Omental fat pad (tissue), 4 donors: Measurements from ENCODE around the gene SPRR2E. TPM values are rescaled to one million over a fixed set of nuclear protein-coding genes. Genes with fewer than 3 reads are reported as not detected.
"Not testable (repeated sequence)": the region's sequence is repeated elsewhere in the genome, so short reads cannot be mapped to it uniquely, and the experiment has no call there.

Experiments used
- ATAC-seq: fragments of 150-250 bp; one replicate; pipeline ENCODE4 v1.9.1; 2016; ENCODE audit warnings: mild to moderate bottlenecking, moderate library complexity; ENCODE audit not compliant: low FRiP score
- DNase-seq: peaks from one replicate; pipeline ENCODE4 v3.0.0-alpha.2; 2019; ENCODE audit warnings: low spot score
- total RNA-seq, 4 donors: library from RNA; depleted of rRNA; stranded (reverse); fragments of >200 nt; gene quantifications; one replicate each; pipeline ENCODE4 v1.1.0, GENCODE V29; 2016
- TF ChIP-seq, protein P1 (sequence below), 3 donors: fragments of 450-650 bp; IDR thresholded peaks; one replicate each; pipeline ENCODE4 v1.5.1; 2016 to 2017; ENCODE audit warnings: antibody characterized with exemption in 3 of 3, mild to moderate bottlenecking in 3 of 3, moderate library complexity in 2 of 3

Gene SPRR2E
- not detected for total RNA-seq

DNA sequence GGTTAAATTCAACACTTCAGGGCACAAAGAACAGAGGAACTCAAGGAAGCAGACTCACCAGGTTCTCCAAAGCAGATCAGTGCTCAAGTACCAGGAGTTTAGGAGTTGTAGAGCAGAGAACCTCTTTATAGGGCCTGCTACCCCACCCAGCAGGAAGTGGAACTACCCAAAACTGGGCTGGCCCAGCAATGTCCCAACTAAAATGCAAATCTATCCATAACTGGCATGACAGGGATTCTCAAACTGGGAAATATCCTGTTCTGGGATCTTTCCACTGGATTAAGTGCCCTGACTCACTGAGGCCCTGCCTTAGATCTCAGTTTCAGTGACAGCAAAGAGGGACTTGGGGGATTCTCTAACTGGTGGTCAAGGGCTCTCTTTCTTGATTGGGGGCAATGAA, at the start of gene SPRR2E:
Gene SPRR2E, minus strand, starts transcription at position 101 of the 400 bp plus-strand sequence. CDS start 775 bp downstream, outside the sequence.
- TF ChIP-seq, protein P1, sequence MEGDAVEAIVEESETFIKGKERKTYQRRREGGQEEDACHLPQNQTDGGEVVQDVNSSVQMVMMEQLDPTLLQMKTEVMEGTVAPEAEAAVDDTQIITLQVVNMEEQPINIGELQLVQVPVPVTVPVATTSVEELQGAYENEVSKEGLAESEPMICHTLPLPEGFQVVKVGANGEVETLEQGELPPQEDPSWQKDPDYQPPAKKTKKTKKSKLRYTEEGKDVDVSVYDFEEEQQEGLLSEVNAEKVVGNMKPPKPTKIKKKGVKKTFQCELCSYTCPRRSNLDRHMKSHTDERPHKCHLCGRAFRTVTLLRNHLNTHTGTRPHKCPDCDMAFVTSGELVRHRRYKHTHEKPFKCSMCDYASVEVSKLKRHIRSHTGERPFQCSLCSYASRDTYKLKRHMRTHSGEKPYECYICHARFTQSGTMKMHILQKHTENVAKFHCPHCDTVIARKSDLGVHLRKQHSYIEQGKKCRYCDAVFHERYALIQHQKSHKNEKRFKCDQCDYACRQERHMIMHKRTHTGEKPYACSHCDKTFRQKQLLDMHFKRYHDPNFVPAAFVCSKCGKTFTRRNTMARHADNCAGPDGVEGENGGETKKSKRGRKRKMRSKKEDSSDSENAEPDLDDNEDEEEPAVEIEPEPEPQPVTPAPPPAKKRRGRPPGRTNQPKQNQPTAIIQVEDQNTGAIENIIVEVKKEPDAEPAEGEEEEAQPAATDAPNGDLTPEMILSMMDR (IDR thresholded peaks at IDR 0.05) = no peak
- DNase-seq (no peak), ATAC-seq (no peak)

DNA sequence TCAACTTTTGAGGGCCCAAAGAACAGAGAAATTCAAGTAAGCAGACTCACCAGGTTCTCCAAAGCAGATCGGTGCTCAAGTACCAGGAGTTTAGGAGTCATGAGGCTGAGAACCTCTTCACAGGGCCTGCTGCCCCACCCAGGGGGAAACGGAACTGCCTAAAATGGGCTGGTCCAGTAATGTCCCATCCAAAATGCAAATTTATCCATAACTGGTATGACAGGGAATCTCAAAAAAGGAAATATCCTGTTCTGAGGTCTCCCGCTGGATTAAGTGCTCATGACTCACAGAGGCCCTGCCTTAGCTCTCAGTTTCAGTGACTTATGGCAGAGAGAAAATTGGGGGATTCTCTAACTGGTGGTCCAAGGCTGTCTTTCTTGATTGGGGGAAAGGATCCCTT, 47.1 kb upstream of the SPRR2E start:
- TF ChIP-seq, protein P1 (IDR thresholded peaks at IDR 0.05) = no peak
- ATAC-seq = no peak

DNA sequence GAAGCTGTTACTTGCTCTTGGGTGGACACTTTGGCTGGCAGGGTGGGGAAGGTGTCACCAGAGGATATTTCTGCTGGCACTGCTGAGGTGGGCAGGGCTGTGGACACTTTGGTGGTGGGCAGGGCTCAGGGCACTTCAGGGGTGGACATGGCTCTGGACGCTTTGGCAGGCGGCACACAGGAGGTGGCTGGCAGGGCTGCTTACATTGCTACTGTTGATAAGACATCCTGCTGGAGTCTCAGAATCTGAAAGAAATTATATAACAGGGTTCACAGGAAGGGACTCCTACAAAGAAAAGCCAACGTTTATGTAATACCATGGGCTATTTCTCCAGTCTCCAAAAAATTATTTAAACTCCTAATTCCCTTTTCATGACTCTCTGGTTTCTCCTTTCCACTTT, 46.2 kb upstream of the SPRR2E start:
- ATAC-seq = no peak
- TF ChIP-seq, protein P1 (IDR thresholded peaks at IDR 0.05) = no peak
- no peak for DNase-seq

More for the DNA sequence above, 47.1 kb upstream of the SPRR2E start:
- no peak for DNase-seq

DNA sequence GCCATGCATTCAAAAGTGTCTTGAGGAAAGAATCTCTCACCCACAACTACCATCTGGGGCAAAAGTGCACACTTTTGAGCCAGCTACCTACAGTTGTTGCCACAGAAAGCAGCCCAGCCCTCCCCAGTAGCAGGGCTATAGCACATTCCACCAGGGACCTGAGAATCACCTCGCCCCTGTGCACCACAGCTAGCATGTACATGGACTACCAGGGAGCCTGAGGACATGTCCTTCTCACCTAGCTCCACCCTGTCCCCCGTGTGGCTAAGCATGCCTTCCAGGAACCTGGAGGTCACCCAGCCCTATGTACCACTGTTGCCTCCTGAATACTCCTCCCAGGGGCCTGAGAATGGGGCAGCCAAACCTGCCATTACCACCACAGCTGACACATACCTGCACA, 39.4 kb upstream of the SPRR2E start:
- no peak for ATAC-seq
- TF ChIP-seq, protein P1 (IDR thresholded peaks at IDR 0.05) = no peak
- DNase-seq = no peak

DNA sequence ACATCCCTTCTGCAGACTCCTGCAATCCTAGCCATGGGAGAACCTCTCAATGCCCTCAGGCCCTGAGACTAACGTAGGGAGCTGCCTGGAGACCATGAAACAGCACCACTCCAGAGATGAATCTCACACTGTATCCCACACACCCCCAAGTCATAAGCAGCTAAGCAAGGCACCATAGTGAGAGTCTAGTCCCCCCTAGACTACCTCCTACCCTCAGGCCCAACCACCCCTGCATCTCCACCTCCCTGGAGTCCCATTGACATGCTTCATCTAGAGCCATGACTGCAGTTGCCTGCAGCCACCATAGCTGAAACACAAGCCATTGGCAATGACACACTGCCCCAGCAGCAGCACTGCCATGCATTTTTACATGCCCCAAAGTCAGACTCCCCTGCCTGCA, 38.9 kb upstream of the SPRR2E start:
- DNase-seq (no peak), ATAC-seq (no peak)
- TF ChIP-seq, protein P1 (IDR thresholded peaks at IDR 0.05) = no peak

DNA sequence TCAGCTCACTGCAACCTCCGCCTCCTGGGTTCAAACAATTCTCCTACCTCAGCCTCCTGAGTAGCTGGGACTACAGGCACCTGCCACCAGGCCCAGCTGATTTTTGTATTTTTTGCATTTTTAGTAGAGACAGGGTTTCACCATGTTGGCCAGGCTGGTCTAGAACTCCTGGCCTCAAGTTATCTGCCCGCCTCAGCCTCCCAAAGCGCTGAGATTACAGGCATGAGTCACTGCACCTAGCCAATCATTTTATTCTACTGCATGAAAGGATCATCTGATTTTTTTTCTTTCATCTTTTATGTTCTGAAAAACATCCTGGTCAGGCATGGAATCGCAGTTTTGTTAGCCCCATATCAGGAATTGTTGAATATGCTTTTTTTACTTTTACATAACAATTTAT, 34.4 kb upstream of the SPRR2E start:
- DNase-seq, ATAC-seq: not testable (repeated sequence)

DNA sequence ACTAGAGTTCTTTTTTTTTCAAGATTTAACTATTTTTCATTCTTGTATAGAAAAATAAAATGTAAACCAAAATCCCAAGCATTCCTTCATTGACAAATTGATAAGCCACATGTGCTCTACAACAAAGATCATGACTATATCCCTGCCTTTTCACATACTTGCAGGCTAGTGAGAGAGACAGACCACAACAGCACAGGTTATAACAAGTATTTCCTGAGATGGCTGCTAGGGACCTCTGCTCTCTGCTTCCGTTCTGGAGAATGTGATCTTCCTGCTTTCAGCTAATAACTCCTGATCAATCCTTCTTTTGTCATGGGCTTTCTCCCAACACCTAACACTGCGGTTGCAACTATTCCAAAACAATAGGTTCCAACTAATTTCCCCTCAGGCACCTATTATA, 33.0 kb upstream of the SPRR2E start:
- TF ChIP-seq, protein P1 (IDR thresholded peaks at IDR 0.05) = no peak
- ATAC-seq = no peak

DNA sequence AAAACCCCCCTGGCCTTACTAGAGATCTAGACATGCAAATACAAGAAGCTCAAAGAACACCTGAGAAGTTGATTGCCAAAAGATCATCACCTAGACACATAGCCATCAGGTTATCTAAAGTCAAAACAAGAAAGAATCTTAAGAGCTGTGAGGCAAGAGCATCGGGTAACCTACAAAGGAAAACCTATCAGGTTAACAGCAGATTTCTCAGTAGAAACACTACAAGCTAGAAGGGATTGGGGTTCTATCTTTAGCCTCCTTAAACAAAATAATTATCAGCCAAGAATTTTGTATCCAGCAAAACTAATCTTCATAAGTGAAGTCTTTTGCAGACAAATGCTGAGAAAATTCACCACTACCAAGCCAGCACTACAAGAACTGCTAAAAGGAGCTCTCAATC, 31.2 kb upstream of the SPRR2E start:
- ATAC-seq (no peak), DNase-seq (no peak)
- TF ChIP-seq, protein P1 (IDR thresholded peaks at IDR 0.05) = no peak

More for the DNA sequence above, 33.0 kb upstream of the SPRR2E start:
- DNase-seq = no peak

DNA sequence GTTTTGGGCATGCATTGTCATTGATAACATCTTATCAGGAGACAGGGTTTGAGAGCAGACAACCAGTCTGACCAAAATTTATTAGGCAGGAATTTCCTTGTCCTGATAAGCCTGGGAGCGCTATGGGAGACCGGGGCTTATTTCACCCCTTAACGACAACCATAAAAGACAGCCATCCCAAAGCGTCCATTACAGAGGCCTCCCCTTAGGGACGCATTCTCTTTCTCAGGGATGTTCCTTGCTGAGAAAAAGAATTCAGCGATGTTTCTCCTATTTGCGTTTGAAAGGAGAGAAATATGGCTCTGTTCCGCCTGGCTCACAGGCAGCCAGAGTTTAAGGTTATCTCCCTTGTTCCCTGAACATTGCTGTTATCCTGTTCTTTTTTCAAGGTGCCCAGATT, 29.5 kb upstream of the SPRR2E start:
- not testable (repeated sequence) for ATAC-seq, DNase-seq
